ENCODE data around the gene HTR3D. TPM values are rescaled to one million over a fixed set of nuclear protein-coding genes. Genes with fewer than 3 reads are reported as not detected.

Gene HTR3D
- polyA plus RNA-seq, 1 donor from 2014 or later = not detected

- no peaks in the 10 kb centered on the region for H3K27me3 ChIP-seq (ENCODE audit: insufficient read depth, low read depth, low read length)
- TF ChIP-seq REST (IDR thresholded peaks at IDR 0.05; ENCODE audit: borderline replicate concordance) (no peak), EZH2 (IDR thresholded peaks at IDR 0.05; ENCODE audit: borderline replicate concordance, insufficient read depth, low read length, poor library complexity, severe bottlenecking) (no peak), POLR2AphosphoS5 (IDR thresholded peaks at IDR 0.05) (no peak), EP300 (conservative IDR thresholded peaks at IDR 0.05; ENCODE audit: poor library complexity, severe bottlenecking) (no peak), CTCF (IDR thresholded peaks at IDR 0.05; ENCODE audit: poor library complexity, severe bottlenecking) (no peak), RAD21 (conservative IDR thresholded peaks at IDR 0.05) (no peak), SMC3 (conservative IDR thresholded peaks at IDR 0.05; ENCODE audit: poor library complexity) (no peak), TAF1 (IDR thresholded peaks at IDR 0.05; ENCODE audit: low read depth) (no peak), MXI1 (conservative IDR thresholded peaks at IDR 0.05; ENCODE audit: poor library complexity, severe bottlenecking) (no peak)
- H4K20me1 ChIP-seq (ENCODE audit: insufficient read depth) = no peaks in the 10 kb centered on the region
- H3K9me3 ChIP-seq (ENCODE audit: low read length) = no peaks in the 10 kb centered on the region
- no peak overlapping the region for H2AFZ ChIP-seq (ENCODE audit: low read depth, low read length)
- H3K9me2 ChIP-seq (ENCODE audit: insufficient read depth, low read length) = no peaks in the 10 kb centered on the region
- H3K36me3 ChIP-seq (ENCODE audit: insufficient read depth, low read length) = peaks cover 7% of the 10 kb centered on the region
- H3F3A ChIP-seq (ENCODE audit: insufficient read depth, low read length, poor library complexity, severe bottlenecking) = no peaks in the 10 kb centered on the region
- H3K27ac ChIP-seq (ENCODE audit: low read length) = no peak overlapping the region
- peak overlapping the region; percentile 27 for H3K4me2 ChIP-seq (ENCODE audit: low read length)
- H3K4me3 ChIP-seq (ENCODE audit: low read length) = peak overlapping the region; percentile 99
- peaks cover 36% of the 10 kb centered on the region for H3K79me2 ChIP-seq (replicated peaks; ENCODE audit: insufficient read depth, low read length)
- no peak overlapping the region for H3K9ac ChIP-seq (ENCODE audit: low read length)
These were observed 15.4 kb upstream of the HTR3D start for GRCh38 chr3:184016169-184016570.

- no peaks in the 10 kb centered on the region for H3K9me2 ChIP-seq (ENCODE audit: insufficient read depth, low read length)
- peak overlapping the region; percentile 99 for H2AFZ ChIP-seq (ENCODE audit: low read depth, low read length)
- no peaks in the 10 kb centered on the region for H3F3A ChIP-seq (ENCODE audit: insufficient read depth, low read length, poor library complexity, severe bottlenecking)
- peak; percentile 81 for TF ChIP-seq SMC3 (conservative IDR thresholded peaks at IDR 0.05; ENCODE audit: poor library complexity)
- TF ChIP-seq EP300 (conservative IDR thresholded peaks at IDR 0.05; ENCODE audit: poor library complexity, severe bottlenecking) = peak; percentile 2
- peak; percentile 67 for TF ChIP-seq RAD21 (conservative IDR thresholded peaks at IDR 0.05)
- TF ChIP-seq CTCF (IDR thresholded peaks at IDR 0.05; ENCODE audit: poor library complexity, severe bottlenecking) = peak; percentile 97
- no peak for TF ChIP-seq REST (IDR thresholded peaks at IDR 0.05; ENCODE audit: borderline replicate concordance)
- TF ChIP-seq EZH2 (IDR thresholded peaks at IDR 0.05; ENCODE audit: borderline replicate concordance, insufficient read depth, low read length, poor library complexity, severe bottlenecking) = no peak
- TF ChIP-seq POLR2AphosphoS5 (IDR thresholded peaks at IDR 0.05) = no peak
- H3K4me2 ChIP-seq (ENCODE audit: low read length) = peak overlapping the region; percentile 27
- peaks cover 31% of the 10 kb centered on the region for H3K79me2 ChIP-seq (replicated peaks; ENCODE audit: insufficient read depth, low read length)
- H3K27ac ChIP-seq (ENCODE audit: low read length) = peak overlapping the region; percentile 93
- H3K4me3 ChIP-seq (ENCODE audit: low read length) = peak overlapping the region; percentile 99
- H3K9me3 ChIP-seq (ENCODE audit: low read length) = no peaks in the 10 kb centered on the region
- H3K9ac ChIP-seq (ENCODE audit: low read length) = peak overlapping the region; percentile 99
- no peaks in the 10 kb centered on the region for H4K20me1 ChIP-seq (ENCODE audit: insufficient read depth)
- H3K36me3 ChIP-seq (ENCODE audit: insufficient read depth, low read length) = no peaks in the 10 kb centered on the region
- no peaks in the 10 kb centered on the region for H3K27me3 ChIP-seq (ENCODE audit: insufficient read depth, low read depth, low read length)
These were observed 14.5 kb upstream of the HTR3D start for GRCh38 chr3:184016811-184017671.
